LNCaP clone FGC (cell line): ENCODE data around the gene LRTM2.

ENCODE experiments used
- DNase-seq: peaks from one replicate; pipeline ENCODE4 v3.0.0-alpha.2; 2011; ENCODE audit warnings: low read depth
- H3K4me3 ChIP-seq: 2 replicates; pipeline ENCODE4 v1.5.1; 2011; ENCODE audit warnings: mild to moderate bottlenecking, low read depth, low read length, control low read depth
- TF ChIP-seq, protein P1 (sequence below): IDR thresholded peaks from 2 replicates; pipeline ENCODE4 v1.5.1; 2012; ENCODE audit warnings: mild to moderate bottlenecking; ENCODE audit not compliant: control insufficient read depth, insufficient read depth; ENCODE audit errors: extremely low read depth

Gene LRTM2

DNA sequence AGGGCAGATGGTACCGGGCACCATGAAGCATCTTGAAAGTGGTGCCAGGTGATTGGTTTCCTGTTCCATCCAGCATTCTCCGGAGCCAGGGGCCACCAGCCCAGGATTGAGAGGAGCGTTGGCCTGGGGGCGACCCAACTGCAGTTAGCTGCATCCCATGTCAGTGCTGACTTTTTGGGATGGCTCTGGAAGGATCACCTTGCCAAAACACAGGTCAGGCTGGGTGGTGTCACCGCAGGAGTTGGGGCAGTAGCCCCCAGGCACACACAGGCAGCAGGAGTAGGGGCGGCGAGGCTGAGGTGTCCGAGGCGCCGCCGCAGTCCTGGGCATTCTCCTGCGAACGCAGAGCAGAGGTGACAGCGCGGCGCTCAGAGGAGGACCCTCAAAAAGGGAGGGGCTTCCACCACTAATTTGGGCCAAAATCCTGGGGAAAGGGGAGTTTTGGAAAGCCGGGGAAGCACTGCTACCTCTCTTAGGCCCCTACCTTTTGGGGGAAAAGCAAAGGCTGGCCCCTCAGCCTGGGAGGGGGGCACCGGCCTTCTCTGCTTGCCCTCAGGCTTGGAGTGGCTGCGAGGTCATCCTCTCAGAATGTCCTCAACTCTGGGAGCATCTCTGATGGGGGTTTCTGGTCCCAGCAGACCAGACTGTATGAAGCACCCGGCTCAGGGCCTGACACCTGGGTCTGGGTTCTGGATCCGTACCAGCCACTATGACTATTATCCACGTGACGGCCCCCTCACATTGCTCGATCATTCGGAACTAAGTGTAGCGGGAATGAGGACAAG lies 26.7 kb upstream of the LRTM2 start:
- TF ChIP-seq, protein P1, sequence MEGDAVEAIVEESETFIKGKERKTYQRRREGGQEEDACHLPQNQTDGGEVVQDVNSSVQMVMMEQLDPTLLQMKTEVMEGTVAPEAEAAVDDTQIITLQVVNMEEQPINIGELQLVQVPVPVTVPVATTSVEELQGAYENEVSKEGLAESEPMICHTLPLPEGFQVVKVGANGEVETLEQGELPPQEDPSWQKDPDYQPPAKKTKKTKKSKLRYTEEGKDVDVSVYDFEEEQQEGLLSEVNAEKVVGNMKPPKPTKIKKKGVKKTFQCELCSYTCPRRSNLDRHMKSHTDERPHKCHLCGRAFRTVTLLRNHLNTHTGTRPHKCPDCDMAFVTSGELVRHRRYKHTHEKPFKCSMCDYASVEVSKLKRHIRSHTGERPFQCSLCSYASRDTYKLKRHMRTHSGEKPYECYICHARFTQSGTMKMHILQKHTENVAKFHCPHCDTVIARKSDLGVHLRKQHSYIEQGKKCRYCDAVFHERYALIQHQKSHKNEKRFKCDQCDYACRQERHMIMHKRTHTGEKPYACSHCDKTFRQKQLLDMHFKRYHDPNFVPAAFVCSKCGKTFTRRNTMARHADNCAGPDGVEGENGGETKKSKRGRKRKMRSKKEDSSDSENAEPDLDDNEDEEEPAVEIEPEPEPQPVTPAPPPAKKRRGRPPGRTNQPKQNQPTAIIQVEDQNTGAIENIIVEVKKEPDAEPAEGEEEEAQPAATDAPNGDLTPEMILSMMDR = no peak
- H3K4me3 ChIP-seq = no peak overlapping the region
- no peak for DNase-seq

DNA sequence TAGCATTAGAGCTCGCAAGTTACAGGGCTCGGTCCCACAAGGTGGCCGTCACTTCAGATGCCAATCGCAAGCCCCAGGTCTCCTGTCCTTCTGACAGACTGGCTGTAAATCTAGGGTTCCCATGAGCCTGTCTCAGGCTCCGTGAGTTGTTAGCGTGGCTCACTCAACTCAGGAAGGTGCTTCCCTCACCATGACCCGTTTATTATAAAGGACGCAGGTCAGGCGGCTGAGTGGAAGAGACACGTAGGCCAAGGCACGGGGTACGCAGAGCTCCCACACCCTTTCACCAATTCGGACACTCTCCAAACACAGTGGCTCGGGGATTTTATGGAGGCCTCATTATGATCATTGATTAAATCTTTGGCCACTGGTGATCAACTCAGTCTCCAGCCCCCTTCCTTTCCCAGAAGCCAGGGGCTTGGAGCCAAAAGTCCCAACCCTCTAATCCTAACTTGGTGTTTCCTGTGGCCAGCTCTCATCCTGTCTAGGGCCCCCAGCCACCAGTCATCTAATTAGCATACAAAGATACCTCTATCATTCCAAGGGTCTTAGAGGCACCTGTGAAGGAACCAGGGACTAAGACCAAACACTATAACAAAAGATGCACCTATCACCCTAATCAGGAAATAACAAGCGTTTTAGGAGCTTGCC lies 25.8 kb upstream of the LRTM2 start:
- no peak overlapping the region for H3K4me3 ChIP-seq
- TF ChIP-seq, protein P1 = no peak
- no peak for DNase-seq

DNA sequence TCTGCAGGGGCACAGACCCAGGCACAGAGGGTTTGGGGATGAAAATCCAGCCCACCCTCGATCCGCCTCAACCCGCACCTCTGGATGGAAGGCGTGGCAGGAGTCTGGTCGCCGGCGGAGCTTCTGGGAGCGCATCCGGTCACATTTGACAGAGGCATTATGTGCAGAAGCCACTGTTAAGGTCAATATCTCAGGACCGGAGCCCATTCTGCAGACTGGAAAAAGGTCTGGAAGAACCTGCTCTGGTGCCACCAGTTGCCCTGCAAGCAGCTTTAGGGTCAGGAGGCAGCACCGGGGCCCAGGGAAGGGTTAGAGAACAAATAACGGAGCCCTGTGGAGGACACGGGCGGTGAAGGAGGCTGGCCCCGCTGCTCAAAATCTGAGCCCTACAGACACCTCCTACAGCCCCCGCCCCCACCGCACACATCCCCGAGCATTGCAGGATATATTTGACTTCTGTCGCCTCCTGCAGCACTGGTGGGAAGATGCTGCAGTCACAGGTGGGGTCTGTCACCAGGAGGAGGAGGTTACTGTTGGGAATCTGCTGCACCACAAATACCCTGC lies 25.1 kb upstream of the LRTM2 start:
- DNase-seq = peak; percentile 32
- TF ChIP-seq, protein P1 = no peak
- no peak overlapping the region for H3K4me3 ChIP-seq

DNA sequence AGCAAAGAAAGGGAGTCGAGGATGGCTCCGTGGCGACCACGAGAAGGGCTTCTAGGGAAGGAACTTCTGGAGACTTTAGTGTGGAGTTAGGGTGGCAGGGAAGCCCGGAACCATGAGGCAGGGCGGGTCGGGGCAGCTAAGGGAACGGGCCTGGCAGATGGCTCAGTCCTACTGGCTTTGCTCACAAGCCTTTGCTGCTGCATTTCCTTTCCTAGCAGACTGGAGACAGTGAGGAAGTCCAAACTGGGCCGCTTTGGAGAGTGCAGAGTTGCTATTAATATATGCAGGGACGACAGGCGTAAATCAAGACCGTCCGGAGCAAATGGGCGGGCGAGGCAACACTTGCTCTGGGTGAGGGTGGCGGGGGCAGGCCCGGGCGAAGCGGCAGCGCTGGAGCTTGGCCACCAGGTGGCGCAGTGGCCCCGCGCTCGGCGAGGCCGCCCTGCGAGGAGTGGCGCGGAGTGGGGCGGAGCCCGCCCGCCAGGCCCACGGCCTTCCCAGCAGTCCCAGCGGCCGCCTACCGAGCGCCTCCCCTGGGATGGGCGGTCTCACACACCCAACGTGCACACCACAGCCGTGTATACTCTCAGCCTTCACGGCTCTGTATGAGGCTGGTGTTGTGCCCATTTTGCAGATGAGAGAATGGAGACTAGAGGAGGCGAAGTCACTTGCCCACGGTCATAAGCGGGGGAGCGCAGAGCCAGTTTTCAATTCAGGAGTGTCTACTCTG lies 24.4 kb upstream of the LRTM2 start:
- TF ChIP-seq, protein P1 = peak; percentile 98
- DNase-seq = peak; percentile 69
- H3K4me3 ChIP-seq = peak overlapping the region; percentile 27

DNA sequence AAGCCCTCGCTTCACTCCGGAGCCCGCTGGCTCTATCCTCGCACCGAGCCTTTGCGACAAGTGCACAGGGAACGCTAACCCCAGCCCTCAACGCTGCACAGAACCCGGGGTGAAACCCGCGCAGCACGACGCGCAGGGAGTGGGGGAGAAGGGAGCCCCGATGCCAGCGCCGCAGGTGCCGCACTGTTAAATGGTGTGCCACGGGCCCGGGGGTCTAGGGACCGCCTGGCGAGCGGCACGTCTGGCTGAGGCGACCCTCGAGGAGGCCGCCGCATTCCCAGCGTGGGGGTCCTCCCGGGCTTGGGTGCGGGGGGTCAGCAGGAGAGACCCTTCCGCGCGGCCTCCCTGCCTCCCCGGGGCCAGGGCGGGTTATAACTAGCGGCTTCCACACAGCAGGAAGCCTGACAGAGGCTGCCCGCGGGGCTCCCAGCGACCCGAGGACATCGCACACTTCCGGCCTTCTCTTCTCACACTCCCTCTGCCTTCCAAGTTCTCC lies 23.8 kb upstream of the LRTM2 start:
- TF ChIP-seq, protein P1 = no peak
- H3K4me3 ChIP-seq = peak overlapping the region; percentile 27

DNA sequence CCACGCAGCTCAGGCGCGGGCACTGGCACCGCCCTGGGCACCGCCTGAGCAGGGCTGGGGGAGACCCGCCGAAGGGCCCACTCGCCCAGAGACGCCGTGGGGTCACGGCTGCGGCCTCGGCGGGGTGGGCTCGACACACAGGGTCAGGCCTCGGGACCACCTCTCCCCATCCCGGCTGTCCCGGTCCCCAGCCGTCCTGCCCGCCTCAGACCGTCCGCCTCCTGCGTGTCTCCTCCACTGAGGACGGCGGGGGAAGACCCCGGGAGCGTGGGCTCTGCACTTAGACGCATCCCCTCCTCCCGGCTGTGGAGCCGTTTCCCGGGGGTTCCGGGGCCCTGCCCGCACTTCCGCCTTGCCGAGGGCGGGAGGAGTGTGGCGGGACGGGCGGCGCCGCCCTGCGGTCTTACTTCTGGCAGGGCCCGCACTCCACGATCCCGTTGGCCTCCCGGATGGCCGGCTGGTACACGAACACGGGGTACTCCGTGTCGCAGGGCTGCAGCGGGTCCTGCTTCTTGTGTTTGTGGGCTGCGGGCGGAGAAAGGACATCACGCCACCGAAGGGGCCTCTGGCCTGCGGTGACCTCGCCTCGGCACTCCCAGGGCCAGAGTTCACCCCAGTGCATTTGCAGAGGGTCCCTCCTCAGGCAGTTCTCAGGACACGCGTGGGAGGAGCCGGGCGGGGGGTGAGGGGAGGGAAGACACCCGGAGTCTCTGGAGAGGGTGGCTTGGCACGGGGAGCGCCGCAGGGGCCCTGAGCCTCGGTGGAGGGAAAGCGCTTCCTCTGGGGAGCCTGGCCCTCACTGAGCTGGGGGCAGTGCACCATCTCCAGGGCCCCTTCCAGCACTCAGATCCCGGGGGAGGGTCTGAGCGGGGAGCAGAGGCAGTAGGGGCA lies 23.1 kb upstream of the LRTM2 start:
- DNase-seq = no peak
- TF ChIP-seq, protein P1 = no peak
- no peak overlapping the region for H3K4me3 ChIP-seq

More for the DNA sequence above, 23.8 kb upstream of the LRTM2 start:
- no peak for DNase-seq
